Glutamatergic neuron (in vitro differentiated cells): ENCODE results near the gene TBC1D8. TPM values are rescaled to one million over a fixed set of nuclear protein-coding genes. Genes with fewer than 3 reads are reported as not detected.

Experiments
- DNase-seq: peaks from one replicate; pipeline ENCODE4 v3.0.0; 2022
- H3K27ac Mint-ChIP-seq: one replicate; pipeline ENCODE4 v1.8.0; 2020; ENCODE audit warnings: mild to moderate bottlenecking, mixed read lengths, inconsistent platforms; ENCODE audit not compliant: unreplicated experiment
- H3K27me3 Mint-ChIP-seq: one replicate; pipeline ENCODE4 v1.8.0; 2020; ENCODE audit warnings: mild to moderate bottlenecking, moderate library complexity, mixed read lengths, inconsistent platforms; ENCODE audit not compliant: unreplicated experiment
- H3K36me3 Mint-ChIP-seq: one replicate; pipeline ENCODE4 v1.8.0; 2020; ENCODE audit warnings: mild to moderate bottlenecking, mixed read lengths, inconsistent platforms; ENCODE audit not compliant: unreplicated experiment
- H3K4me1 Mint-ChIP-seq: one replicate; pipeline ENCODE4 v1.8.0; 2020; ENCODE audit warnings: mild to moderate bottlenecking, low read depth, mixed read lengths, inconsistent platforms; ENCODE audit not compliant: unreplicated experiment
- H3K4me3 Mint-ChIP-seq: one replicate; pipeline ENCODE4 v1.8.0; 2020; ENCODE audit warnings: mild to moderate bottlenecking, mixed read lengths, inconsistent platforms; ENCODE audit not compliant: unreplicated experiment
- H3K9me3 Mint-ChIP-seq: one replicate; pipeline ENCODE4 v1.8.0; 2020; ENCODE audit warnings: mild to moderate bottlenecking, moderate library complexity, mixed read lengths, inconsistent platforms; ENCODE audit not compliant: unreplicated experiment
- CTCF ChIP-seq: fragments of 200-600 bp; sonication (generic); IDR thresholded peaks from one replicate; pipeline ENCODE4 v1.5.0; 2021; ENCODE audit not compliant: partially characterized antibody, unreplicated experiment
- total RNA-seq: library from RNA; stranded (reverse); fragmentation: NEBNext Ultra II Directional; extraction: Animal tissue kit (Norgen Biotek cat#: 25700); gene quantifications from one replicate; pipeline ENCODE4 v1.2.1, GENCODE V29; 2021; ENCODE audit not compliant: unreplicated experiment

The TBC1D8 gene
- total RNA-seq, 1 donor from 2014 or later, result 14.6 TPM

DNA sequence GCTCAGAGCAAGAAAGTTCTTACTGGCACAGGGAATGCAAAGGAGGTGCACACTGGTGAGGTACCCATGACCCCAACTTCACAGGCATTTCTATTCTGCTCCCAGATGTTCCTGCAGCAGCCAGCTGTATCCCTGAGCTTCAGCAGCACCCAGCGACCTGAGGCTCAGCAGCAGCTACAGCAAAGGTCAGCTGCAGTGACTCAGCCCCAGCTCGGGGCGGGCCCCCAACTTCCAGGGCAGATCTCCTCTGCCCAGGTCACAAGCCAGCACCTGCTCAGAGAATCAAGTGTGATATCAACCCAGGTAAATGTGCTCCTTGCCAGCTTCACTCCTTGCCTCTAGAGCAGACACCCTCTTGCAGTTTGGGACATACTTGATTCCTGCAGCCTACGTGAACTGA is 163.2 kb downstream of the TBC1D8 start:
- H3K4me3 Mint-ChIP-seq, result no peak overlapping the region
- H3K27me3 Mint-ChIP-seq, result peaks cover 10% of the 10 kb centered on the region
- peaks cover 4% of the 10 kb centered on the region for H3K9me3 Mint-ChIP-seq
- peaks cover 9% of the 10 kb centered on the region for H3K4me1 Mint-ChIP-seq
- no peak overlapping the region for H3K27ac Mint-ChIP-seq
- no peak for TF ChIP-seq CTCF
- H3K36me3 Mint-ChIP-seq, result peaks cover 7% of the 10 kb centered on the region
- DNase-seq, result no peak

GRCh38 chr2:100987536-100987935 is 163.6 kb downstream of the TBC1D8 start:
- Mint-ChIP-seq H3K27ac (no peak overlapping the region), H3K4me1 (peaks cover 12% of the 10 kb centered on the region), H3K4me3 (no peak overlapping the region), H3K9me3 (peaks cover 4% of the 10 kb centered on the region), H3K27me3 (peaks cover 9% of the 10 kb centered on the region), H3K36me3 (peaks cover 7% of the 10 kb centered on the region)
- no peak for TF ChIP-seq CTCF
- DNase-seq, result no peak

DNA sequence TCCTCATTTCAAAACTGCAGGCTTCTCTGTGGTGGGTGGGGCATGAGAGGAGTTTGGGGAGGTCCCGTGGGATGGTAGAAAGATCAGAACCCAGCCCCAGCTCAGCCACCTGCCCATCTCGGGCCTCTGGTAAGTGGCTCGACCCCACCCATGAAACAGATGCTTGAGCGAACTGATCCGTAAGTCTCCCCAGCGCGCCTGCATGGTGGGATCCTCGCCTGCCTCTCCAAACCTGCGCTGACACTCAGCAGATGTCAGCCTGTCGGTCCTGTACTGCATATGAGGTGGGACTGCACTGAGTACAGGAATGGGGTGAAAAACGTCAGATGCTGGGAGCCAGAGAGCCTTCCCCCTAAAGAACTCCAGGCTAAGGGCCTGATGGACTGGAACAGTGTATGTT is 165.0 kb downstream of the TBC1D8 start:
- Mint-ChIP-seq H3K27me3 (peaks cover 6% of the 10 kb centered on the region), H3K27ac (no peak overlapping the region), H3K4me1 (peaks cover 18% of the 10 kb centered on the region), H3K4me3 (no peak overlapping the region), H3K9me3 (peaks cover 3% of the 10 kb centered on the region), H3K36me3 (peaks cover 7% of the 10 kb centered on the region)
- DNase-seq, result peak; percentile 49
- no peak for TF ChIP-seq CTCF

GRCh38 chr2:100984892-100985307 is 166.3 kb downstream of the TBC1D8 start:
- peaks cover 22% of the 10 kb centered on the region for H3K4me1 Mint-ChIP-seq
- TF ChIP-seq CTCF, result peak; percentile 90
- H3K27ac Mint-ChIP-seq, result no peak overlapping the region
- H3K36me3 Mint-ChIP-seq, result peaks cover 7% of the 10 kb centered on the region
- peaks cover 3% of the 10 kb centered on the region for H3K9me3 Mint-ChIP-seq
- peaks cover 6% of the 10 kb centered on the region for H3K27me3 Mint-ChIP-seq
- no peak overlapping the region for H3K4me3 Mint-ChIP-seq
- peak; percentile 85 for DNase-seq

DNA sequence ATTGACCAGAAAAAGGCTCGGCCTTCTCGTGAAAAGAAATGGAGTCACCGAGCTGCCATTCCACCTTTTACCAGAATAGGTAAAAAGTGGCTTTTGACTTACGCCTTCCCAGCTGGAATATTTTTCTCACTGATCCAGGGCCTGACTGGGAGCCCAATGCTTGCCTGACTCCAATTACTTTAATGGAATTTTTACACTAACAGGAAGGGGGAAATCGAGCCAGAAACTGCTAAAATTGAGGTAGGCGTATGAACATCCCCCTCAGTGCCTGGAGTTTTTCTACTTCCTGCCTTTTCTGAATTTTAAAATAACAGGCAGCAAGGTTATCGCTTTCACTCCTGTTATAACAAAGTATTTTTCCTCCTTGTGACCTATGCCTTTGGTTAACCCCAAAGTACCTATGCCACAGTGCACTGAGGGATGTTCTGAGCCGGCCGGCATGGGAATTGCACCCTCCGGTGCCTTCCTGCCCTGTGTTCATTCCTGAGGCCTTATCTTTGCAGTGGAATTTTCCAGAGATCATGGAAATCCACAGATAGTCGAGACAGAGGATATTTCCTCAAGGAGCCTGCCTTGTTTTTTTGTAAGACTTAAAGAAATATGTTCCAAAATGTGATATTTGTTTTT is 167.4 kb downstream of the TBC1D8 start:
- peaks cover 2% of the 10 kb centered on the region for H3K9me3 Mint-ChIP-seq
- H3K4me1 Mint-ChIP-seq, result peaks cover 24% of the 10 kb centered on the region
- H3K27me3 Mint-ChIP-seq, result peaks cover 2% of the 10 kb centered on the region
- H3K4me3 Mint-ChIP-seq, result no peak overlapping the region
- H3K27ac Mint-ChIP-seq, result no peak overlapping the region
- TF ChIP-seq CTCF, result no peak
- DNase-seq, result no peak
- H3K36me3 Mint-ChIP-seq, result no peaks in the 10 kb centered on the region
